ENCODE measurements around the gene FPR1. TPM values are rescaled to one million over a fixed set of nuclear protein-coding genes. Genes with fewer than 3 reads are reported as not detected.

The FPR1 gene, protein sequence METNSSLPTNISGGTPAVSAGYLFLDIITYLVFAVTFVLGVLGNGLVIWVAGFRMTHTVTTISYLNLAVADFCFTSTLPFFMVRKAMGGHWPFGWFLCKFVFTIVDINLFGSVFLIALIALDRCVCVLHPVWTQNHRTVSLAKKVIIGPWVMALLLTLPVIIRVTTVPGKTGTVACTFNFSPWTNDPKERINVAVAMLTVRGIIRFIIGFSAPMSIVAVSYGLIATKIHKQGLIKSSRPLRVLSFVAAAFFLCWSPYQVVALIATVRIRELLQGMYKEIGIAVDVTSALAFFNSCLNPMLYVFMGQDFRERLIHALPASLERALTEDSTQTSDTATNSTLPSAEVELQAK
- total RNA-seq: not detected in 2 replicates

GRCh38 chr19:51751655-51752054, at the start of gene FPR1:
FPR1 (minus strand) TSS chr19:51751878; CDS start chr19:51746994, 4,884 bp downstream.

GRCh38 chr19:51794885-51795490, 43.3 kb upstream of the FPR1 start, which contains the start of gene FPR3:
FPR3 (plus strand) TSS chr19:51795157; CDS start chr19:51823749, 28,592 bp downstream.

GRCh38 chr19:51760697-51761356, 9.1 kb upstream of the FPR1 start, which contains the start of gene FPR2:
FPR2 (plus strand) TSS chr19:51761180; CDS start chr19:51768659, 7,479 bp downstream.

Other genes starting within 250 kb of the FPR1 start
- gene SIGLEC6, start 220.2 kb downstream of the FPR1 start, total RNA-seq: not detected in 2 replicates
- gene ZNF175, start 180.6 kb downstream of the FPR1 start, total RNA-seq: 0.19 and 1.4 TPM in 2 replicates
- gene SIGLEC5, start 121.5 kb downstream of the FPR1 start, total RNA-seq: not detected in 2 replicates
- gene SIGLEC14, start 105.1 kb downstream of the FPR1 start, total RNA-seq: not detected in 2 replicates
- 2.6 and 5.9 TPM in 2 replicates for gene SPACA6, start 58.5 kb downstream of the FPR1 start, total RNA-seq
- 0.42 and 0.65 TPM in 2 replicates for gene HAS1, start 27.9 kb downstream of the FPR1 start, total RNA-seq
- gene FPR2, start 9.3 kb upstream of the FPR1 start, total RNA-seq: not detected in 2 replicates
- not detected in 2 replicates for gene FPR3, start 43.3 kb upstream of the FPR1 start, total RNA-seq
- 2.5 and 5.0 TPM in 2 replicates for gene ZNF577, start 136.1 kb upstream of the FPR1 start, total RNA-seq
- 4.6 and 7.0 TPM in 2 replicates for gene ZNF649, start 153.1 kb upstream of the FPR1 start, total RNA-seq
- 3.1 and 9.8 TPM in 2 replicates for gene ZNF613, start 175.6 kb upstream of the FPR1 start, total RNA-seq
- gene ZNF350, start 235.0 kb upstream of the FPR1 start, total RNA-seq: 0.98 and 2.4 TPM in 2 replicates

All from airway epithelial cell (primary cell).